ENCODE results near the gene KCNIP1.

- TF ChIP-seq JUND (IDR thresholded peaks at IDR 0.05) (no peak), CTCF (IDR thresholded peaks at IDR 0.05) (no peak), MXI1 (IDR thresholded peaks at IDR 0.05; ENCODE audit: low read depth, low read length) (no peak), CHD2 (IDR thresholded peaks at IDR 0.05; ENCODE audit: low read length, partially characterized antibody) (no peak), POLR2AphosphoS5 (IDR thresholded peaks at IDR 0.05; ENCODE audit: low read depth, low read length) (no peak), MEF2A (IDR thresholded peaks at IDR 0.05; ENCODE audit: borderline replicate concordance, low read depth) (no peak), SIN3A (IDR thresholded peaks at IDR 0.05; ENCODE audit: borderline replicate concordance, low read depth, low read length) (no peak), SMC3 (IDR thresholded peaks at IDR 0.05; ENCODE audit: low read depth, low read length) (no peak), EP300 (IDR thresholded peaks at IDR 0.05; ENCODE audit: borderline replicate concordance in 1 of 2, low read depth in 1 of 2, low read length in 1 of 2) (no peak), RAD21 (IDR thresholded peaks at IDR 0.05; ENCODE audit: low read length) (no peak), NRF1 (IDR thresholded peaks at IDR 0.05; ENCODE audit: low read depth, low read length) (no peak), TAF1 (IDR thresholded peaks at IDR 0.05; ENCODE audit: borderline replicate concordance, low read depth, low read length) (no peak)
Observed at GRCh38 chr5:170634256-170634990, 130.6 kb downstream of the KCNIP1 start.

All from SK-N-SH (cell line).